HG02852 (cell line): ENCODE data around the gene HPS4.
"Not testable (repeated sequence)": the region's sequence is repeated elsewhere in the genome, so short reads cannot be mapped to it uniquely, and the experiment has no call there.

ENCODE experiments used
- ATAC-seq: cut with Tn5 transposase; IDR thresholded peaks from one replicate; pipeline ENCODE4 v1.9.1; 2021; ENCODE audit warnings: mild to moderate bottlenecking, moderate library complexity; ENCODE audit not compliant: unreplicated experiment

The HPS4 gene

DNA sequence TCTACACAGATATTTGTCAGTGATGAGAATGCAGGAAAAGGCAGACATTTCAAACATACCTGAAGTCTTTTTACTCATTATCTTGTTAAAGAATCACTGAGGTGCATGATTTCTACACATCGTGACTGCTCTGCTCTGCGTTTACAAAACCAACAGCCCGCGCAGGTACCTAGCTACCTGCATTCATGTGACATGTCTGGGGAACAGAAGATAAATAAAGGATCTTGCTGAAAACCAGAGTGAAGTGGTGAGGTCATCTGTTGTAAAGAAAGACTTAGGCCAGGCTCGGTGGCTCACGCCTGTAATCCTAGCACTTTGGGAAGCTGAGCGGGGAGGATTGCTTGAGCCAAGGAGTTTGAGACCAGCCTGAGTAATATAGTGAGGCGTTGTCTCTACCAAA lies 38.8 kb downstream of the HPS4 start:
- ATAC-seq: no peak

DNA sequence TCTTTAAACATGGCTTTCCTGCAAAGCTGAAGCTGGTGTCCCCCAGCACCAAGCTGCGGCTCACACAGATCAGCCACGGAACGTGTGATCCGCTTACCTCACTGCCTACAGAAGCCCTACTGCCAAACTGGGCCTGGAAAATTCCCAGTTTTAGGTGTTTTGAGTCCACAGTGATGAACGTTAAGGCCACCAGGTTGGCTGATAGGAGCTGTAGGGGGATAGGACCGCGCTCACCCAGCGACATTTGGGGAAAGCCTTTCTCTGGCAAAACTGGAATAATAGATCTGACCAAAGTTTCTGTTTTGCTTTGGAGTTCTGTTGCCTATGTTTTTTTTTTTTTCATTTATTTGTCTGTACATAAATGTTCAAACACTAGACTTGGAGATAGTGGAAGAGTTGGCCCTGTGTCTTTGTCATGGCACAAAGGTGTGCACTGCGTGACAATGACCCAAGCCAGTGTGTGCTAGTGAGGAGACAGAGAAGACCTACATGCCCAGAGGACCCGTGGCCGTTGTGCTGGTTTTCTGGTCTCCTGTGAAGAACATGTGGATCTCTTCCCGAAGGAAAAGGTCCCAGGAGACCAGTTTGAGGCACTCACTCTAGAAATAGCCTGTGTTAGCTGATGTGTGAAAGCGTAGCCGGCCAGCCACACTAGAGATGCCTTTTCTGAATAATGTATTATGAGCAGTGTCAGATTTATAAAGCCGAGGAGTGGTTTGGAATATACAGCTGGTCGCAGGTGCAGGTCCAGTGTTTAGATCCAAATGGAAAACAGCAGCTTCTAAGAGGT lies 39.5 kb downstream of the HPS4 start:
- ATAC-seq: no peak

DNA sequence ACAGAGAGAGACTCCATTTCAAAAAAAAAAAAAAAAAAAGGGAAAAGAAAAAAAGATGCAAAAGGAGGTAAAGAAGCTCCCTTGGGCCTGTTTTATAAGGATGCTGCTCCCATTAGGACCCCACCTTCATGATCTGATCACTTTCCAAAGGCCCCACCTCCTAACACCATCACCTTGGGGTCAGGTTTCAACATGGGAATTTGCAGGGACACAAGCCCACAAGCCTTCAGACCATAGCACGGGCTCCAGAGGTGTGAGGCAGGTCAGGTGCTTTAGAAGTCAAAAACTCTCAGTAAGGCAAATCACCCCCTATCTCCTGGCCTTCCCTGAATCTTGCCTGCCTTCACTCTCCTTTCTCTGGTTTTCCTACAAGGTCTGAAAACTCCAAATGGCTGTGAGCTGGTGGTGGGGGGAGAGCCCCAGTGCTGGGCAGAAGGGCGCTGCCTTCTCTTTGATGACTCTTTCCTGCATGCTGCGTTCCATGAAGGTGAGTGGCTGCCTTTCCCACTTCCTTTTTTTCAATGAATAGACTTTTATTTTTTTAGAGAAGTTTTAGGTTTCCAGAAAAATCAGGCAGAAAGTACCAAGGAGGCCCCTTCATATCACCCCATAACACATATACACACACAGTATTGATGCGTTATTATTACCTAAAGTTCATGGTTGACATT lies 41.4 kb downstream of the HPS4 start:
- no peak for ATAC-seq

DNA sequence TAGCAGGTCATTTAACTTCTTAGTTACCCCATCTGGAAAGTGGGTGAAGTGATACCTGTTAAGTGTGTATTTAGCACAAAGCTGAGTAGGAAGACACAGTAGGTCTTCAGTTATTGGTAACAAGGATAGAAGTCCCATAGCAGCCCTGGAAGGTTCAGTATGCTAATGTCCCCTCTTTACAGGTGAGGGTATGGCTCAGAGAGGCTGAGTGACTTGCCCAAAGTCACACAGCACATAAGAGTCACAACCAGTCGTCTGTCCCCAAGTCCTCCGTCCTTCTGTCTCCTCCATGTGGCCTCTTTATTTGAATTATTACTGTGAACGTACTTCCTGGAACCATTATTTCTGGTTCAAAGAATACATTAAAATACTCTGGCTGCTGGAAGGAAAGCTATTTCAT lies 44.0 kb downstream of the HPS4 start:
- no peak for ATAC-seq

DNA sequence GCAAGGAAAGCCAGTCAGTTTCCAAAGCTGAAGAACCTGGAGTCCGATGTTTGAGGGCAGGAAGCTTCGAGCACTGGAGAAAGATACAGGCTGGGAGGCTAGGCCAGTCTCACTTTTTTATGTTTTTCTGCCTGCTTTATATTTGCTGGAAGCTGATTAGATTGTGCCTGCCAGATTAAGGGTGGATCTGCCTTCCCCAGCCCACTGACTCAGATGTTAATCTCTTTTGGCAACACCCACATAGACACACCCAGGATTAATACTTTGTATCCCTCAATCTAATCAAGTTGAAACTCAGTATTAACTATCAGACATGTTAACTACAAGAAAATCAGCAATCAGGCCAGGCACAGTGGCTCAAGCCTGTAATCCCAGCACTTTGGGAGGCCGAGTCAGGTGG lies 44.8 kb downstream of the HPS4 start:
- not testable (repeated sequence) for ATAC-seq

DNA sequence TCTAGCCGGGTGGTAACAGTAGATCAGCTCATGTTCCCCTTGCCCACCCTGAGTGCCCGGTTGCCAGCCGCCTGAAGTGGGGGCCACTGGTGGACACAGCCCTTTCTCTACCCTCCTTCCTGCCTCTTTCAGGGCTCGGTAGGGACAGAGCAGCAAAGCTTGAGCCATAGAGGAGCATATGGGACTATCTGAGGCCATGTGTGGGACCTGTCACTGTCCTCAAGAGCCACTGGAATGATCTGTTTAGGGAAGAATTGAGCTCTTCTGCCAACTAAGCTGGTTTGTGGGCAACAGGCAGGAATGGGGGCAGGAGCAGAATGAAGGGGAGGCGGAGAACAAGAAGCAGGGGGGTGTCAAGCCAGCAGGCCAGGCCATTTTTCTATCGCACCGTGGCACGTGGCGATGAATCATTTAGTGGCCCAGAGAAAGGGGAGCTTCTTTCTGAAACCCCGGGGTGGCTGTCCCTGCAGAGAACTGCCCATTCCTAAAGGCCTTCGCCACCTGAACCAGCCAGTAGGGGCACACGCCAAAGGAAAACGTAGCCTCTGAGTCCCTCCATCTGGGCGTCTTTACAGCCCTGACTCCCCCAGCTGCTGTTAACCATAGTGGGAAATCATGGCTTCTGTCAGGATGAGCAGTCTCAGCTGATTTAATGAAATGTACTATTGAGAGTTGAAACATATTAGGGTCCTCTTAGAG lies 45.7 kb downstream of the HPS4 start:
- no peak for ATAC-seq

DNA sequence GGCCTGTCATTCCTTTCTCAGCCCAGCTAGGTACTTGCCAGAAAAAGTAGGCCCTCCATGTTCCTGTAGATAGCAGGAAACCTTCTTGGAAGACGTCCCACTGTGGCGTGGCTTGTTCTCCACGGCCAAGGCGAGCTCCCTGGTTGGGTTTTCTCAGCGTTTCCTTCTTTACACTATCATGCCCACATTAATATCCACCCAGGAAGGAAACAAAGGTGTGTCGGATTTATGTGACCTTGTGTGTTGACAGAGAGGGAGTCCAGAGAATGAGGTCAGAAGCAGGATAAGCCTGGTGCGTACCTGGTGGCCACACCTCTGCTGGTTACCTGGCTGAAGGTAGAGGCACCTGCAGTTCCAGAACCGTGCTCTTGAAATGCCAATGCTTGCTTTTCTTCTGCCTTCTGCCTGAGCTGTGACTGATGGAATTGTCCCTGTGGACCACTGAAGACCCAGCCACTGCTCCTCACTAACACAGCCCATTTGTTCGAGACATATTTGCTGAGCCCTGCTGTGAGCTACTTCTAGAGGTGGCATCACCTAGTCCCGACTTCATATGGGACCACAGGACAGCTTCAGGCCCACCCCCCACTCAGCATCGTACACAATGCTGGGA lies 46.6 kb downstream of the HPS4 start:
- ATAC-seq: no peak

DNA sequence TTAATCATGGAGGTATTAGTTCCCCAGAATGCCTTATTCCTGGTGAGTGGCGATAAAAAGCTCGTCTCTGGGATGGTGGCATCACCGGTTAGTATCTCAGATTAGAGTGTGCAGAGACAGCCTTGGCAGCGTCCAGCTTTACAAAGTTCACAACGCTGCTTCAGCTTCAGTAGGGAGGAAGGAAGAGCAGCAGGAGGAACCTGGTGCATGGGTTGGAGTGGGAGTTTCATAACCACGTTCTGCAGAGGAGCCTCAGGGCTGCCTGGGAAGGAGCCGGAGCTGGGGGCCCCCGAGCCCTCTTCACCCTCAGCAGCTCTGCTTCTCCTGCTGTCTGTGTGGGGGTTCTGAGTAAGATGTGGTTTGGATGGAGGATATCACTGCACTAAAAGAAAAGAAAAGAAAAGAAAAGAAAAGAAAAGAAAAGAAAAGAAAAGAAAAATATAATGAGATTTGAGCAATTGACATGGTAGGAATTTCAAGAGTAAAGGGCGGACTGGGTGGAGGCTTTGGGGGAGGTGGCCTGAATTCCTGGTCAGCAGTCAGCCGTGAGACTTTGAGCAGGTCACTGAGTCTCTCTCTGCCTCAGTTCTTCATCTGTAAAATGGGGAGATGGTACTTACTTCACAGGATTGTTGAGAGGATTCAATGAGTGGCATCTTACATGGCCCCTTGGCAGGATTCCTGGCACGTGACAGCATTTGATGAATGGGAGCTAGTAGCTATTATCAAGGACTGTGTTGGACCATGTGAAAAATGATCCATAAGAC lies 48.1 kb downstream of the HPS4 start:
- no peak for ATAC-seq

DNA sequence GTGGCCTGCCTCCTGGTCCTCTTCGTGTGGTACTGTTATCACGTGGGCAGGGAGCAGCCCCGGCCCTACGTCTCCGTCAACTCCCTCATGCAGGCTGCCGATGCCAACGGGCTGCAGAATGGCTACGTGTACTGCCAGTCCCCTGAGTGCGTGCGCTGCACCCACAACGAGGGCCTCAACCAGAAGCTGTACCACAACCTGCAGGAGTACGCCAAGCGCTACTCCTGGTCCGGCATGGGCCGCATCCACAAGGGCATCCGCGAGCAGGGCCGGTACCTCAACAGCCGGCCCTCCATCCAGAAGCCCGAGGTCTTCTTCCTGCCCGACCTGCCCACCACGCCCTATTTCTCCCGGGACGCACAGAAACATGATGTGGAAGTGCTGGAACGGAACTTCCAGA lies 49.8 kb downstream of the HPS4 start:
- ATAC-seq: no peak

DNA sequence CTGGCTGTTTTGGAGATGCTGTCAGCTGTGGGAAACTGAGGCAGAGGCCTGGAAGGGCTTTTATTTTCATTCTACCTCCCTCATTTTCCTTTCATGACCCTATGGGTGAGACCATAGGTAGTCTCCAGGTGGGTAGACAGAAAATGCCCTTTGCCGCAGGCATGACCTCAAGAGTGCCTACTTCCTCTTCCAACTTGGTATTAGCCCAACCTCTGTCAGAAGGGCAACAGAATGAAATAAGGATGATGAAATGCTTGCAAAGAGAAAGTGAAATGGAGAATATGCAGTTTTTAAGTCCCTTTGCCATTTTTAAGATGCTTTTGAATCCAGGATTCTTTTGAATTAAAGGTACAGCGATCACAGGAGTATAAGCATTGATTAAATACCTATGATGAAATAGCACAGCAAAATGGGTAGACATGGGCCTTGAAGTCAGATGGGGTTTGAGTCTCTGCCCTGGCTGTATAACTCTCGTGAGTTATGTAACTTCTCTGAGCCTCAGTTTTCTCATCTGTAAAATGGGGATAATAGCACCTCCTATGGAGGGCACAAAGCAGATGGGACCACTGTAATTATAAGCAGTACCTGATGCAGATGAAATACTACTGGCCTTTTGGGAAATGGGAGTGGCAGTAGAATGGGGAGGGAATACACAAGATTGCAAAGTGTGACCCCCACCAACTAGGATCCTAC lies 50.8 kb downstream of the HPS4 start:
- ATAC-seq: no peak

DNA sequence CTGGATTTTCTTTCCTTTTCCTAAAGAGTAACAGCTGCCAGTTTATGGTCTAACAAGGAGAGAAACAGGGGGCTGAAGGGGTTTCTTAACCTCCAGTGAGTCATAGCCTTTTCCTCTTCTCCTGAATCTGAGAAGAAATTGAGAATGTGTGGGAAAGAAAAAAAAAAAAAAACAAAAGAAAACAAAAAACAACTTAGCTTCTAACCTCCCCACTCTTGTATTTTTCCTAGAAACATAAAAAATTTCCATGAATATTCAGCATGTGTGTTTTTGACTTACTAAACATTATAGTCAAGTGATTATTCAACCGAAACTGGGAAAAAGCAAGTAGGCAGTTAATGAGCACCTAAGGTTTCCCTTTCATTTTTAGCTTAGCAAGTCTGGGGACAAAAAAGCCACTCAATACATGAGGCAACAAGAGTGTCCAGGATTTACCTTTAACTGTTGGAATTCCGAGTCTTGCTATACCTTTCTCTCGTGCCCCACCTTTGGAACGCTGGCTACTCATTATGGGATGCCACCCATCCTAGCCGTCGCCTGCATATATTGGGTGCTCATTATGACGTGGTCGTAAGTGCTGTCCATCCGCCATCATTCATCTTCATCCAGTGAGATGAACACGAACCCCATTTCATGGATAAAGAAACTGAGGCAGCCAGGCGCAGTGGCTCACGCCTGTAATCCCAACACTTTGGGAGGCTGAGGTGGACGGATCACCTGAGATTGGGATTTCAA lies 52.2 kb downstream of the HPS4 start:
- ATAC-seq: no peak

DNA sequence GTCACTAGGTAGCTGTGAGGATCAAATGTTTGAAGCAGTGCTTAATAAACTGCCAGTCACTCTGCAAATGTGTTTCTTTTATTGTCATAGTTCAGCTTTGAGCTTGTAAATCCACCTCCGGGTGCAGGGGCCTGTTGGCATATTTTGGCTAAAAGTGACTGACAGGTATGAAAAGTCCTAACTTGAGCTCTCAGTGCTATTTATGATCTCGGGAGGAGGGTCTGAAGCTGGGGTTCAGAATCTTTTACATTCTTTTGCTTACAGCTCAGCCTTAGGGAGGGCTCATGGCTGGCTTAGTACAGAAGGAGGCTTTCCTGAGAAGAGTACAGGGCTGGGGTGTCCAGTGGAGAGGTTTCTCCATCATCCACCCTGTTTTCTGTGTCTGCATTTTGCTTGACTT lies 53.0 kb downstream of the HPS4 start:
- no peak for ATAC-seq

DNA sequence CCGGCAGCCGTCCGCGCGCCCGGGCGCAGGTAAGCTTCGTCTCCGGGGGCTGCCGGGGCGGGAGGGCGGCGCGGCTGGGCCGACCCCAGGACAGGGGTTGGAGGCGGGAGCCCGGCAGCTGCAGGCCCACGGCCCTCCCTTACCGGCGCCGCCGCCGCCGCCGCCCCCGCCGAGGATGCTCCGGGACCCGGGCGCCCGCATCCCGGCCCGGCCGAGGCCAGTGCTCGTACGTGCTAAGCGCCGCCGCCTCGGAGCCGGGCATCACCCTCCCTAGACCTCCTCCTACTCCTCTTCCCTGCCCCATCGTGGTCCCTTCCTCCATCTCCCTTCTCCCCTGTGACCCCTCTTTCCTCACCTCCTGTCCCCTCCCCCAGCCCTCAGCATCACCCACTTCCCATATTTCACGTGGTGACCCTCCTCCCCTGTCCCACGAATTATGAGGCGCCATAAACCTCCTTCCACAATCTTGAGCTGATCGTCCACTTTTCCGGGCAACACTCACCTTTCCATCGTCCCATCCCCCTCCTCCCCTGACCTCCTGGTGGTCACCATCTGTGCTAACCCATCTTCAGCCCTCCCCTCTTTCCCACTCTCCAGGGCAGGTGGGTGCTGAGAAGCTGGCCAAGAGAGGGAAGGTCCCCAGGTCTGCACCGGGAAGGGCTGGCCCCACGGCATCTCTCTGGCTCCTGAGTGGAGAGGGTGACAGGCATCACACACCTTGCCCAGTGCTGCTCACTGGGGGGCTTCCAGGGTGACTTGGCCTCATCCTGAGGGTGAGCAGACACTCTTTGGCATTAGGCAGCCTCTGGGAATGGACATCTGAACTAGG lies 53.9 kb downstream of the HPS4 start:
- no peak for ATAC-seq

DNA sequence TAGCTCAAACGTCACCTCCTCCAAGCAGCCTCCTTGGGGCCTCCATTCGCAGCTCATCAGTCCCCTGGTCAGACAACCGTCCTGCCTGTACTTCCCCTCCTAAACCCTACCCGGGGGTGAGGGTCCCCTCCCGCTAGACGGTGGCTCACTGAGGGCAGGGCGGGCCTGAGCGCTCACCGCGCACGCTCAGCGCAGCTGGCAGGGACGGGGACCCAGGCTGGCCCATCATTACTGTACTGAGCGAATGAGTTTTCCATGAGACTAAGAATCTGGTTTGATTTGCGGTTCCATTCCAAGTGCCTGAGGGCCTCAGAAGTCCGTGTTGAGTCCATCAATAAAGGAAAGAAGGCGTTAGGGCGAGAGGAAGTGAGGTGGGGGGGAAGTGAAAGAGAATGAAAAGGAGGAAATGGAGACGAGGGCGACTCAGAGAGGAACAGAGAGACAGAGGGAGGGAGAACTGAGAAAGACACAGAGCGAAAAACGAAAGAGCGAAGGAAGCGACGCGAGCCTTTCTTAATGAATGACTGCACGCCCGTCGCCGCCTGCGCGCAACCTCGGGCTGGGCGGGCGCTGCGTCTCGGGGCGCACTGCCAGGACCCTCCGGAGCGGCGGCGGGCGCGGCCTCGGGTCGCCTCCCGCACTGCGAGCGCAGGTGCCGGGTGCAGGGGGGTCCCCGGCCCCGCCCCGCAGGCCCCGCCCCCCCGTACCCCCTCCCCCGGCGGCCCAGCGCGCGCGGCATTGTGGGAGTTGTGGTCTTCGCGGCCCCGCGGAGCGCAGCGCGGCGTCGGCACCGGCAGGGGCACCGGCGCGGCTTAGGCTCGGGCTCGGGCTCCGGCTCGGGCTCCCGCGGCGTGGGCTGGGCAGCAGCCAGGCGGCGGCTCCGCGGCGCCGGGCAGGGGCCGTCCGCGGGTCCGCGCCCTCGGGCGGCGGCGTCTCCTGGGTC lies 54.8 kb downstream of the HPS4 start, which contains the start of gene ASPHD2:
Gene ASPHD2, plus strand, starts transcription at position 746 of the 943 bp plus-strand sequence. CDS start 4,356 bp downstream, outside the sequence.
- peak; percentile 69 for ATAC-seq

DNA sequence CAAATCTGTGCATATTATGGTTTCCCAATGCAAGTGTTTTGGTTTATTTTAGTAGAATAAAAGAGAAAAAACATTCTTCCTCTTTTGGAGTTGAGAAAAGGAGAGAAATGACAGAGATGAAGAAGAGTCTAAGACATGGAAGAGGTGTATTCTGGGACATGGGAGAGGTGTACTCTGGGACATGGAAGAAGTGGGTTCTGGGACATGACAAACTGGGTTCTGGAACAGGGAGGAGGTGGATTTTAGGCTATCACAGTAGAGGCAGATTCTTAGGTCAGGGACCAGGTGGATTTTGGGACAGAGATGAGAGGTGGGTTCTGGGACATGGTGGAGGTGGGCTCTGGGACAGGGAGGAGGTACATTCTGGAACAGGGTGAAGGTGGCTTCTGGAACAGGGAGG lies 56.7 kb downstream of the HPS4 start:
- ATAC-seq: no peak

DNA sequence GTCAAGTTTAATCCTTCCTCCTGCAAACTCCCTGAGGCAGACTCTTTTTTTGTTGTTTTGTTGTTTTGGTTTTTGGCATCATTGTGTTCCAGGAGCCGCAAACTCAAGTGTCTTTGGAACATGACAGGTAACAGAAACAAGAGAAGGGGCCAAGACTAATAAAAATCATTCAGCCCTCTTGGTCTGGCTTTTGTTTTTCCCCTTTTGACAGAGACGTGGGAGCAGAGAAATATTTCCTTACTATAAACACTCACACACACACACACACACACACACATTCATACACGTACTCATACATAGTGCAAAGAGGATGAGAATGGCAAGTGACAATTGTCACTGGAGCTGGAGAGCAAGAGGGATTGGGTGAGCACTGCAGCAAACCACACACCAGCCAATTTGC lies 65.0 kb downstream of the HPS4 start:
- no peak for ATAC-seq

DNA sequence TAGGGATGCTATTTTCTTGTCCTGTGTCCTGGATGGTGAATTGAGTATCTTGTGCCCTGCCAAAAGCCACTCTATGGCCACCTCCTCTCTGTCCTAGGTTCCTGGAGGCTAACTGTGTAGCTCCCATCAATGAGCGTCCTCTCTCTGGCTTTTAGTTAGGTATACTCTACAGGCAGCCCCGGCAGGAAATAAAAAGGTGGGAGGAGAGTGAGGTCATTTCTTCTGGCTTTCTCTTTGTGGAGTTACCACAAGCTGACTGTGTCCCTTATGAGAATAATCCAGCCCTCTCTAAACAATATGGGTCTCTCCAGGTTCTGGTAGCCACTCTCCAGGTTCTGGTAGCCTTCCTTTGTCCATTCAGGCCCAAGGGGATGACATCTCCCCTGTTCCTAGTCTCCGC lies 66.2 kb downstream of the HPS4 start:
- no peak for ATAC-seq
